Uterus (tissue), 2 donors: ENCODE measurements around the gene NUP58.

Experiments used
- POLR2A ChIP-seq, 2 donors: fragments of 450-650 bp; IDR thresholded peaks; one replicate each; pipeline ENCODE4 v1.6.1; 2016; ENCODE audit warnings: antibody characterized with exemption in 2 of 2, mild to moderate bottlenecking in 1 of 2, moderate library complexity in 1 of 2
- TF ChIP-seq, protein P1 (sequence below), 4 experiments: fragments of 200-600 bp in 2 of 4; fragments of 450-650 bp in 2 of 4; sonication (generic) in 2 of 4; IDR thresholded peaks; one replicate each; pipeline ENCODE4 v1.5.1; 2016 to 2019; ENCODE audit warnings: antibody characterized with exemption in 4 of 4, mild to moderate bottlenecking in 2 of 4, moderate library complexity in 1 of 4

DNA sequence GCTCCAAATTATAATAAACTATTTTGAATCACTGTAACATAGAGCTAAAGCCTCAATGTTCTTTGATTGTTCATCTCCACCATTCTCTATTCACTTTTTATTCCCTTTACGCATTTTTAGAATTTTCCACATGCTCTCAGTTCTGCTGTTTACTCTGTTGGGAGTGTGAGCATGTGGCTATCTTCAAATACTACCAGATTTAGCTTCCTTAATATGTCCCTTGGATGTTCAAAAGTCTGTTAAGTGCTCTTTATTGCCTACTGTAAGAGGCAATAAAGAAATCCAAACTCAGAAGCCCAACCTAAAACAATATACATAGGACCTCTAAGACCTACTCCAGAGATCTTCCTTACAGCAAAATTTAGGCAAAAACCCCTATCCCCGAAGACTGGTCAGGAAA is 48.7 kb upstream of the NUP58 start:
- TF ChIP-seq, protein P1, sequence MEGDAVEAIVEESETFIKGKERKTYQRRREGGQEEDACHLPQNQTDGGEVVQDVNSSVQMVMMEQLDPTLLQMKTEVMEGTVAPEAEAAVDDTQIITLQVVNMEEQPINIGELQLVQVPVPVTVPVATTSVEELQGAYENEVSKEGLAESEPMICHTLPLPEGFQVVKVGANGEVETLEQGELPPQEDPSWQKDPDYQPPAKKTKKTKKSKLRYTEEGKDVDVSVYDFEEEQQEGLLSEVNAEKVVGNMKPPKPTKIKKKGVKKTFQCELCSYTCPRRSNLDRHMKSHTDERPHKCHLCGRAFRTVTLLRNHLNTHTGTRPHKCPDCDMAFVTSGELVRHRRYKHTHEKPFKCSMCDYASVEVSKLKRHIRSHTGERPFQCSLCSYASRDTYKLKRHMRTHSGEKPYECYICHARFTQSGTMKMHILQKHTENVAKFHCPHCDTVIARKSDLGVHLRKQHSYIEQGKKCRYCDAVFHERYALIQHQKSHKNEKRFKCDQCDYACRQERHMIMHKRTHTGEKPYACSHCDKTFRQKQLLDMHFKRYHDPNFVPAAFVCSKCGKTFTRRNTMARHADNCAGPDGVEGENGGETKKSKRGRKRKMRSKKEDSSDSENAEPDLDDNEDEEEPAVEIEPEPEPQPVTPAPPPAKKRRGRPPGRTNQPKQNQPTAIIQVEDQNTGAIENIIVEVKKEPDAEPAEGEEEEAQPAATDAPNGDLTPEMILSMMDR (IDR thresholded peaks at IDR 0.05): no peak
- no peak for TF ChIP-seq POLR2A (IDR thresholded peaks at IDR 0.05)
